ENCODE measurements around the gene SNX3. TPM values are rescaled to one million over a fixed set of nuclear protein-coding genes. Genes with fewer than 3 reads are reported as not detected.
"Not testable (repeated sequence)": the region's sequence is repeated elsewhere in the genome, so short reads cannot be mapped to it uniquely, and the experiment has no call there.

The SNX3 gene
- total RNA-seq, 1 donor from 2014 or later = 93.1 TPM

DNA sequence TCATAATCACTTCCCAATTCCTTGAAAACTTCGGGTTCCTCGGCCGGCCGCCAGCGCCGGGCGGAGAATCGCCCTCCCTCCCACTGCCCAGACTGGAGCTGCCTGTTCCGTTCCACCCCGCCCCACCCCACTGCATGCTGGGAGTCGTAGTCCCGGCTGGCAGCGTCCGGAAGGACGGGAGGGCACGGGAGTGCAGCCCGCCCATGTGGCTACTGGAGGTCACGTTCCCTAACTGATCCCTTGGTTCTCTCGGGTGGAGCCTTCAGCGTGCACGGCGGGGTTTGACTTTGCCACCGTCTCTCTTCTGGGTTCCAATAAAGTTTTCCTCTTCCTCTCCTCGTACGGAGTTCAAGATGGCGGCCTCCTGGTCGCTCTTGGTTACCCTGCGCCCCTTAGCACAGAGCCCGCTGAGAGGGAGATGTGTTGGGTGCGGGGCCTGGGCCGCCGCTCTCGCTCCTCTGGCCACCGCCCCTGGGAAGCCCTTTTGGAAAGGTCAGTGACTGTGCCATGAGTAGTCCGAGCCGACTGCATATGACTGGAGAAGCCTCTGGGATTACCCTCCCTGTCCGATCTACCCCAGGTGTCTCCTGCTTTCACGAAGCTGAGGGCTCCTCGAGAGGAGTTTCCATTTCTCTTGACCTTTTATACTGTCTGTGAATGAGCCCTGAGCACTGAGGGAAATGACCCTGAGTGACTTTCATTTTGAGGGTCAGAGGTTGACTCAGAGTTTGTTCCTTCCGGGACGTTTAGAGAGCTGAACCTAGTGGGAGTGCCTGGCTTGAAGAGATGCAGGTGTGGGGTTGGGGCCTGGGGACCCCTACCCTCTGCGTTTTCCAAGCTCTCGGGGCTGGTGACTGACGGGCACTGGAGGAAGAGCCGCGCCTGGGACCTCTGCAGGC, 34.1 kb upstream of the SNX3 start, which contains the start of gene AFG1L:
AFG1L (plus strand) TSS at position 328 of the 899 bp plus-strand sequence; CDS start at position 354, 26 bp downstream.
- Mint-ChIP-seq H3K4me3 (peak within 1 kb of the TSS; percentile 97), H3K27me3 (no peaks in the 10 kb centered on the region), H3K36me3 (no peaks in the 10 kb centered on the region), H3K27ac (peak within 1 kb of the TSS; percentile 95), H3K4me1 (ENCODE audit: unreplicated experiment) (peaks cover 9% of the 10 kb centered on the region), H3K9me3 (no peaks in the 10 kb centered on the region)
- TF ChIP-seq, protein P1, sequence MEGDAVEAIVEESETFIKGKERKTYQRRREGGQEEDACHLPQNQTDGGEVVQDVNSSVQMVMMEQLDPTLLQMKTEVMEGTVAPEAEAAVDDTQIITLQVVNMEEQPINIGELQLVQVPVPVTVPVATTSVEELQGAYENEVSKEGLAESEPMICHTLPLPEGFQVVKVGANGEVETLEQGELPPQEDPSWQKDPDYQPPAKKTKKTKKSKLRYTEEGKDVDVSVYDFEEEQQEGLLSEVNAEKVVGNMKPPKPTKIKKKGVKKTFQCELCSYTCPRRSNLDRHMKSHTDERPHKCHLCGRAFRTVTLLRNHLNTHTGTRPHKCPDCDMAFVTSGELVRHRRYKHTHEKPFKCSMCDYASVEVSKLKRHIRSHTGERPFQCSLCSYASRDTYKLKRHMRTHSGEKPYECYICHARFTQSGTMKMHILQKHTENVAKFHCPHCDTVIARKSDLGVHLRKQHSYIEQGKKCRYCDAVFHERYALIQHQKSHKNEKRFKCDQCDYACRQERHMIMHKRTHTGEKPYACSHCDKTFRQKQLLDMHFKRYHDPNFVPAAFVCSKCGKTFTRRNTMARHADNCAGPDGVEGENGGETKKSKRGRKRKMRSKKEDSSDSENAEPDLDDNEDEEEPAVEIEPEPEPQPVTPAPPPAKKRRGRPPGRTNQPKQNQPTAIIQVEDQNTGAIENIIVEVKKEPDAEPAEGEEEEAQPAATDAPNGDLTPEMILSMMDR (conservative IDR thresholded peaks at IDR 0.05) = no peak
- DNase-seq (ENCODE audit: extremely low spot score, unreplicated experiment) = peak; percentile 91

DNA sequence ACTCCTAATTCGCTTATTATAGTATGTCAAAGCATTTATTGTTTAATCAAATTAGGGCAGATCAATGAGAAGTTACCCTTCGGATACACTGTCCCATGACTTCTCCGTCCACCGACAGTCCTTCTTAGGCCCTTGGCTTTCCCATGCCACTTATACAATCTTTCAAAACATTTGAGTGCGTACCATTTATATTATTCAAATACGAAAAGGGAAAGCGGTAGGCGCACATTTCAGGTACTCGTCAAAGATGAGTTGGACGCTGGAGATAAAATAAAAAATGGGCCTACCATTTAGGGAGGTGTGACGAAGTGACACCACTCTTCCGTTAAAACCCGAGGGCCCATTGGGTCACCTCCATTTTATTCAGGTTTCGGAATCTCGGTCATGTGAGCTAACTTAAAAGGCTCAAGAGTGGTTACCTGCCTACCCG, 33.5 kb upstream of the SNX3 start:
- Mint-ChIP-seq H3K27ac (peak overlapping the region; percentile 95), H3K4me1 (ENCODE audit: unreplicated experiment) (peaks cover 9% of the 10 kb centered on the region), H3K9me3 (no peaks in the 10 kb centered on the region), H3K4me3 (peak overlapping the region; percentile 97), H3K27me3 (no peaks in the 10 kb centered on the region), H3K36me3 (no peaks in the 10 kb centered on the region)
- TF ChIP-seq, protein P1 (conservative IDR thresholded peaks at IDR 0.05) = no peak
- no peak for DNase-seq (ENCODE audit: extremely low spot score, unreplicated experiment)

DNA sequence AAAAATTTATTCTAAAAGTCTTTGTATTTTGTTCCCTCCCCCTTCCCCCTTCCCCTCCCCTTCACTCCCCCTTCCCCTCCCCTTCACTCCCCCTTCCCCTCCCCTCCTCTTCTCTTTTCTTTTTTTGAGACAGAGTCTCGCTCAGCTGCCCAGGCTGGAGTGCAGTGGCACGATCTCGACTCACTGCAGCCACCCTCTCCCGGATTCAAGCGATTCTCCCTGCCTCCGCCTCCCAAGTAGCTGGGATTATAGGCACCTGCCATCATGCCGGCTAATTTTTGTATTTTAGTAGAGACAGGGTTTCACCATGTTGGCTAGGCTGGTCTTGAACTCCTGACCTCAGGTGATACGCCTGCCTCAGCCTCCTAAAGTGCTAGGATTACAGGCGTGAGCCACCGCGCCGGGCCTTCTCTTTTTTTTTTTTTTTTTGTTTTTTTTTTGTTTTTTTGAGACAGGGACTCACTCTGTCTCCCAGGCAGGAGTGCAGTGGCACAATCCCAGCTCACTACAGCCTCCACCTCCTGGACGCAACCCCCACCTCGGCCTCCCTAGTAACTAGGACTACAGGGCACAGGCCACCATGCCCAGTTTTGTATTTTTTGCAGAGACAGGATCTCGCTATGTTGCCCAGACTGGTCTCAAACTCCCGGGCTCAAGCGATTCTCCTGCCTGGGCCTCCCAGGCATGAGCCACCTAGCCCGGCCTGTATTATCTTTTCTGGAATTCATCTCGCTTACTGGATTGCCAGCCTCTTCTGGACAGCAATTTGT, 32.9 kb upstream of the SNX3 start:
- TF ChIP-seq, protein P1 (conservative IDR thresholded peaks at IDR 0.05) = no peak
- no peaks in the 10 kb centered on the region for H3K27me3 Mint-ChIP-seq
- DNase-seq (ENCODE audit: extremely low spot score, unreplicated experiment) = no peak
- H3K9me3 Mint-ChIP-seq = no peaks in the 10 kb centered on the region
- H3K27ac Mint-ChIP-seq = peak overlapping the region; percentile 95
- peaks cover 9% of the 10 kb centered on the region for H3K4me1 Mint-ChIP-seq (ENCODE audit: unreplicated experiment)
- peak overlapping the region; percentile 97 for H3K4me3 Mint-ChIP-seq
- H3K36me3 Mint-ChIP-seq = no peaks in the 10 kb centered on the region

DNA sequence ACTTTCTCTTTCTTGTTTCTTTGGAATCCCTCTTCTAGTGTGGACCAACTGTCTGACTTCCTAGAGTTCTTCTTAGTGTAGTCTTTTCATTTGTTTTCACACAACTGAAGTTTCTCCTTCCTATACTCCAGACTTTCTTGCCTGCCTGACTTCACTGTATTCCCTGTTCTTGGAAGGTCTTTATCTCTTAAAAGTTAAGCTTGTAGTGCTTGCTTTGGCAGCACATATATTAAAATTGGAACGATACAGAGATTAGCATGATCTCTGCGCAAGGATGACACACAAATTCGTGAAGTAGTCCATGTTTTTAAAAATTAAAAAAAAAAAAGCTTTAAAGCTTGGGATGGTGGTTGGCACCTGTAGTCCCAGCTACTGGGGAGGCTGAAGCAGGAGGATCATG, 31.7 kb upstream of the SNX3 start:
- not testable (repeated sequence) for H3K27me3 Mint-ChIP-seq

DNA sequence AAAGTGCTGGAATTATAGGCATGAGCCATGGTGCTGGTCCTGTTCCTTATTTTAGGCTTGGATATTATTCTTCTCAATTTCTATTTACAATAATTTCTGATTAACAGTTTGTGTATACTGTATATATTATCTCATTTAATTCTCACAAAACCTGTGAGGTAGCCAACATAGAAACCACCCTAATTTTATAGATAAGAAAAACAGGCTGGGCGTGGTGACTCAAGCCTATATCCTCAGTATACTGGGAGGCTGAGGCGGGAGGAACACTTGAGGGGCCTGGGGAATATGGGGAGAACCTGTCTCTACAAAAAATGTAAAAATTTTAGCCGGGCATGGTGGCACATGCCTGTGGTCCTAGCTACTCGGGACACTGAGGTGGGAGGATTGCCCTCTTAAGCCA, 30.3 kb upstream of the SNX3 start:
- H3K27ac Mint-ChIP-seq = no peak overlapping the region
- H3K27me3 Mint-ChIP-seq = no peaks in the 10 kb centered on the region
- H3K9me3 Mint-ChIP-seq = no peaks in the 10 kb centered on the region
- TF ChIP-seq, protein P1 (conservative IDR thresholded peaks at IDR 0.05) = no peak
- H3K36me3 Mint-ChIP-seq = no peaks in the 10 kb centered on the region
- no peak overlapping the region for H3K4me3 Mint-ChIP-seq
- no peak for DNase-seq (ENCODE audit: extremely low spot score, unreplicated experiment)
- H3K4me1 Mint-ChIP-seq (ENCODE audit: unreplicated experiment) = peaks cover 9% of the 10 kb centered on the region

More for the DNA sequence above, 31.7 kb upstream of the SNX3 start:
- H3K4me1 Mint-ChIP-seq (ENCODE audit: unreplicated experiment); H3K27ac Mint-ChIP-seq; H3K4me3 Mint-ChIP-seq; H3K9me3 Mint-ChIP-seq; DNase-seq (ENCODE audit: extremely low spot score, unreplicated experiment); H3K36me3 Mint-ChIP-seq: not testable (repeated sequence)
